Activated naive CD4-positive, alpha-beta T cell (primary cell): ENCODE data around the gene DMBT1.

Experiments used
- DNase-seq, 4 experiments: peaks; one replicate each; lab custom pipeline; 2025; lab: John Stamatoyannopoulos, UW

DMBT1 gene

GRCh38 chr10:122672655-122673054, 112.1 kb downstream of the DMBT1 start:
- no peak for DNase-seq

DNA sequence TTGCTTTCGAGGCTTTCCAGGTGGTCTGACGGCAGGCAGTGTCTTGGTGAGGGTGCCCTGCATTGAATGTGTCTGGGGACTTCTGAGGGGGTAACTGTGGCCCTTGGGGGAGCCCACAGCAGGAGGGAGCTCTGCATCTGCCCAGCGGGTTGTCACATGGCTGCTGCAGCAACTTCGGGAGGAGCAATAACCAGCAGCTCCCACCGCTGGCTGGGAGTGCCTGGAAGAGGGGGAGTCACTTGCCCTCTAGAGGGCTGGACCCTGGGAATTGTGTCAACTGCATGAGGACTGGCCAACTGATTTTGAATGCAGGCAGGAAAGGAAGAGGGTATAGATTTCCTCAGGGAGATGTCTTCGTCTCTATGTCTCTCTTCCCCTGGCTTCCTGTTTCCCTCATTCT, 112.7 kb downstream of the DMBT1 start:
- DNase-seq, result no peak

DNA sequence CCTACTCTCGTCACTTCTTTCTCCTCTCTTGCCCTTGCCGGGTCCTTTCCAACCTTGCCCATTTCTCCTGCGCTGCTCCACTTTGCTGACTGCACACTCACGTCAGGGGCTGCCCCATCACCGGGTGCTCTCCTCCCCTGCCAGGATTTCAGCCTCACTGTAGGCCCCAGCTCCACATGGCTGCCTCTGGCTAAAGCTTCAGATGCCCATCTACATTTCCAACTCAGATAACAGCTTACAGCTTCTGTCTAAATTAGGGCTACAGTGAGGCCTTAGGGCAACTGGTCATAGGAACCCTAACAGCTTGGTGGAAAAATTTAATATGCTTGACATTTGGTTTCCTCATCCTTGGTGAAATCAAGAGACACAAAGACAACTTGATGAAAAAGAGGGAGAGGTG, 113.2 kb downstream of the DMBT1 start:
- no peak for DNase-seq

GRCh38 chr10:122674781-122675180, 114.2 kb downstream of the DMBT1 start:
- DNase-seq, result no peak

DNA sequence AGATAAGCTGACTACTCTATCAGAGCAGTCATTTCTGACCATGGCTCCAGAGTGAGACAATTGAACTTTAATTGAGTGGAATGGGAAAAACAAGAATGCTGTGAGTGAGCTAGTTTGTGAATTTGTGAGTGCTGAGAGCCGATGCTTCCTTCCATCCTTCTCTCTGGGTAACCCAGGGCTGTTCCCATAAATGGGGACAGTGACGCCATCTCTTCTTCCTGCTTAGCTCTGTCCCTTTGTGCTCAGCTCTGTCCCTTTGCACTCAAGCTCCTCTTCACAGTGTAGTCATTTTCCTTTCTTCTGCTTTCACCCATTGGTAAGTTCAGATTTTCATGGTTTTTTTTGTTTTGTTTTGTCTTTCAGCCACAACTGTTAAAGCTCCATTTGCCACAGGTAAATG, 114.7 kb downstream of the DMBT1 start:
- no peak for DNase-seq

DNA sequence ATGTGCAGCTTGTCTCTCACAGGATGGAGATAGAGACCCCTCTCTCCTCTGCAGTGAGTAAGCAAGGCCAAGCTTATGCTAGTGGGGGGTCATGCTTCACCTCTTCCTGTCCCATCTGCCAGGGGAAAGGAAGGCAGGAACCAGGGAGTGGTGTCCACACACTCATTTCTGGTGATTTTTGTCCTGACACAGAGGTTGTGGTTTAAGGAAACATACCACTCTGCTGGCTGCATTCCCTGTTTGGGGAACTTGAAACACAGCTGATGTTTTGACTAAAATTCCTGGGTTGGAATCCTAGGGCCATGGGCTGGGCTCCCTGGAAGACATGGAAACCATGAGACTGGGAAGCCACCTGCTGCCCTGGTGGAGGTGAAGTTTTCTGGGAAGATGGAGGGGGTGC, 117.7 kb downstream of the DMBT1 start:
- no peak for DNase-seq

GRCh38 chr10:122682522-122682921, 122.0 kb downstream of the DMBT1 start:
- DNase-seq, result no peak

GRCh38 chr10:122688293-122688989, 127.9 kb downstream of the DMBT1 start:
- DNase-seq, result no peak

- no peak for DNase-seq
These were observed 128.7 kb downstream of the DMBT1 start for GRCh38 chr10:122689146-122689820.

GRCh38 chr10:122692744-122693143, 132.2 kb downstream of the DMBT1 start:
- no peak for DNase-seq
